Measurements from ENCODE around the gene AJAP1.

AJAP1 gene

GRCh38 chr1:4684136-4684535 is 29.7 kb downstream of the AJAP1 start:
- no peak for DNase-seq

GRCh38 chr1:4684864-4685522 is 30.6 kb downstream of the AJAP1 start:
- DNase-seq, result no peak

GRCh38 chr1:4685523-4685865 is 31.1 kb downstream of the AJAP1 start:
- DNase-seq, result no peak

- no peak for DNase-seq
Observed at GRCh38 chr1:4687943-4688342, 33.5 kb downstream of the AJAP1 start.

GRCh38 chr1:4689271-4689935 is 35.0 kb downstream of the AJAP1 start:
- no peak for DNase-seq

GRCh38 chr1:4689941-4690635 is 35.7 kb downstream of the AJAP1 start:
- DNase-seq, result no peak

GRCh38 chr1:4690951-4691675 is 36.7 kb downstream of the AJAP1 start:
- DNase-seq, result no peak

- no peak for DNase-seq
Observed at GRCh38 chr1:4691766-4692405, 37.5 kb downstream of the AJAP1 start.

- DNase-seq, result no peak
Observed at GRCh38 chr1:4692437-4692836, 38.0 kb downstream of the AJAP1 start.

- no peak for DNase-seq
Observed at GRCh38 chr1:4693331-4693730, 38.9 kb downstream of the AJAP1 start.

GRCh38 chr1:4693891-4694290 is 39.5 kb downstream of the AJAP1 start:
- DNase-seq, result no peak

GRCh38 chr1:4694492-4694891 is 40.1 kb downstream of the AJAP1 start:
- no peak for DNase-seq

GRCh38 chr1:4695241-4695640 is 40.8 kb downstream of the AJAP1 start:
- no peak for DNase-seq

GRCh38 chr1:4696161-4696745 is 41.8 kb downstream of the AJAP1 start:
- DNase-seq, result no peak

- no peak for DNase-seq
Observed at GRCh38 chr1:4696753-4697152, 42.3 kb downstream of the AJAP1 start.

- no peak for DNase-seq
Observed at GRCh38 chr1:4697801-4698200, 43.4 kb downstream of the AJAP1 start.

- no peak for DNase-seq
Observed at GRCh38 chr1:4698911-4699310, 44.5 kb downstream of the AJAP1 start.

GRCh38 chr1:4699376-4700301 is 45.2 kb downstream of the AJAP1 start:
- no peak for DNase-seq

GRCh38 chr1:4700801-4701200 is 46.4 kb downstream of the AJAP1 start:
- DNase-seq, result no peak

GRCh38 chr1:4701276-4701675 is 46.9 kb downstream of the AJAP1 start:
- no peak for DNase-seq

GRCh38 chr1:4702464-4702863 is 48.1 kb downstream of the AJAP1 start:
- no peak for DNase-seq

GRCh38 chr1:4702932-4703331 is 48.5 kb downstream of the AJAP1 start:
- no peak for DNase-seq
